SK-N-SH (cell line): ENCODE measurements around the gene PPP6R2. TPM values are rescaled to one million over a fixed set of nuclear protein-coding genes. Genes with fewer than 3 reads are reported as not detected.

Source experiments
- CTCF ChIA-PET: fragments of 300-600, 350-600 bp; formaldehyde crosslinking; extraction: SDS; loops from one replicate; lab custom pipeline; 2021; lab: Yijun Ruan, JAX
- POLR2A ChIA-PET: fragments of 350-600 bp; sonication (Branson Sonifier 250); formaldehyde crosslinking; extraction: SDS; loops from one replicate; lab custom pipeline; 2020; ENCODE audit warnings: antibody characterized with exemption, inconsistent platforms; lab: Yijun Ruan, JAX
- DNase-seq: peaks from one replicate; pipeline ENCODE4 v3.0.0; 2012
- H2AFZ ChIP-seq: fragments of 200-600 bp; sonication (generic); 2 replicates; pipeline ENCODE4 v1.8.1; 2016; ENCODE audit warnings: antibody characterized with exemption, mild to moderate bottlenecking, low read depth
- H3F3A ChIP-seq: fragments of 200-600 bp; sonication (generic); replicated peaks from 2 replicates; pipeline ENCODE3; 2016; ENCODE audit warnings: antibody characterized with exemption, mild to moderate bottlenecking; ENCODE audit not compliant: insufficient read depth
- H3K27ac ChIP-seq, 2 experiments: fragments of 200-500 bp in 1 of 2; fragments of 200-600 bp in 1 of 2; sonication (Bioruptor generic) in 1 of 2; sonication (generic), shearing (Covaris generic) in 1 of 2; 2 replicates each; pipeline versions ENCODE4 v1.5.1 to v1.6.1; 2014 to 2016; ENCODE audit warnings: low read depth in 2 of 2, inconsistent platforms in 1 of 2, low read length in 1 of 2, mild to moderate bottlenecking in 1 of 2, mixed read lengths in 1 of 2
- H3K27me3 ChIP-seq: fragments of 200-600 bp; sonication (generic), shearing (Covaris generic); 2 replicates; pipeline ENCODE4 v1.6.1; 2016; ENCODE audit warnings: mixed run types; ENCODE audit not compliant: insufficient read depth
- H3K36me3 ChIP-seq, 2 experiments: fragments of 200-500 bp in 1 of 2; fragments of 200-600 bp in 1 of 2; sonication (Bioruptor generic) in 1 of 2; sonication (generic) in 1 of 2; replicated peaks in 1 of 2; 2 replicates each; pipeline versions ENCODE3 to v1.5.1; 2014 to 2016; ENCODE audit warnings: low read length in 1 of 2, mild to moderate bottlenecking in 1 of 2; ENCODE audit not compliant: insufficient read depth in 2 of 2, control insufficient read depth in 1 of 2
- H3K4me1 ChIP-seq, 2 experiments: fragments of 200-500 bp in 1 of 2; fragments of 200-600 bp in 1 of 2; sonication (Bioruptor generic) in 1 of 2; sonication (generic), shearing (Covaris generic) in 1 of 2; 2 replicates each; pipeline versions ENCODE4 v1.5.1 to v1.6.1; 2014 to 2016; ENCODE audit warnings: low read depth in 1 of 2, low read length in 1 of 2, mixed run types in 1 of 2; ENCODE audit not compliant: insufficient read depth in 2 of 2, control insufficient read depth in 1 of 2
- H3K4me2 ChIP-seq: fragments of 200-600 bp; sonication (generic), shearing (Covaris generic); 2 replicates; pipeline ENCODE4 v1.6.1; 2017; ENCODE audit warnings: mixed run types
- H3K4me3 ChIP-seq, 2 experiments: fragments of 200-500 bp in 1 of 2; fragments of 200-600 bp in 1 of 2; sonication (Bioruptor generic) in 1 of 2; sonication (generic), shearing (Covaris generic) in 1 of 2; 2 replicates each; pipeline versions ENCODE4 v1.5.1 to v1.8.1; 2014 to 2016; ENCODE audit warnings: low read depth in 2 of 2, inconsistent platforms in 1 of 2, low read length in 1 of 2, mild to moderate bottlenecking in 1 of 2, mixed read lengths in 1 of 2, moderate library complexity in 1 of 2
- H3K79me2 ChIP-seq: fragments of 200-600 bp; sonication (generic); 2 replicates; pipeline ENCODE4 v1.8.1; 2017; ENCODE audit warnings: mild to moderate bottlenecking; ENCODE audit not compliant: insufficient read depth
- H3K9ac ChIP-seq: fragments of 200-600 bp; sonication (generic); 2 replicates; pipeline ENCODE4 v1.6.1; 2017; ENCODE audit warnings: mixed run types
- H3K9me2 ChIP-seq: fragments of 200-600 bp; sonication (generic); 2 replicates; pipeline ENCODE4 v1.6.1; 2017; ENCODE audit warnings: mixed run types
- H3K9me3 ChIP-seq: fragments of 200-600 bp; sonication (generic); 2 replicates; pipeline ENCODE4 v1.6.1; 2017; ENCODE audit warnings: mixed run types, mild to moderate bottlenecking, moderate library complexity
- H4K20me1 ChIP-seq: fragments of 200-600 bp; sonication (generic); 2 replicates; pipeline ENCODE4 v1.6.1; 2017; ENCODE audit warnings: mild to moderate bottlenecking, mixed run types; ENCODE audit not compliant: insufficient read depth
- CHD2 ChIP-seq: fragments of 150-350 bp; IDR thresholded peaks from 2 replicates; pipeline ENCODE4 v1.6.1; 2018; ENCODE audit warnings: low read length; ENCODE audit not compliant: partially characterized antibody
- ELF1 ChIP-seq: IDR thresholded peaks from 2 replicates; pipeline ENCODE4 v1.4.0; 2012
- FOSL2 ChIP-seq: IDR thresholded peaks from 2 replicates; pipeline ENCODE4 v1.4.0; 2012; ENCODE audit warnings: low read depth, mild to moderate bottlenecking, moderate library complexity, borderline replicate concordance
- FOXJ3 ChIP-seq: sonication (generic); formaldehyde crosslinking; IDR thresholded peaks from 2 replicates; pipeline ENCODE4 v1.5.1; 2020; ENCODE audit warnings: mild to moderate bottlenecking, missing genetic modification reagents
- GABPA ChIP-seq: IDR thresholded peaks from 2 replicates; pipeline ENCODE4 v1.4.0; 2012; ENCODE audit warnings: low read depth, mild to moderate bottlenecking
- GATA2 ChIP-seq: sonication (generic); formaldehyde crosslinking; IDR thresholded peaks from 2 replicates; pipeline ENCODE4 v1.5.0; 2020; ENCODE audit warnings: mild to moderate bottlenecking, missing genetic modification reagents
- MXI1 ChIP-seq: IDR thresholded peaks from 2 replicates; pipeline ENCODE4 v1.6.1; 2012; ENCODE audit warnings: mild to moderate bottlenecking, low read depth, low read length, improper control_type of control experiment
- NFIC ChIP-seq: IDR thresholded peaks from 2 replicates; pipeline ENCODE4 v1.4.0; 2012; ENCODE audit warnings: borderline replicate concordance
- NRF1 ChIP-seq: IDR thresholded peaks from 2 replicates; pipeline ENCODE4 v1.6.1; 2012; ENCODE audit warnings: low read depth, mild to moderate bottlenecking, low read length
- RFX5 ChIP-seq: IDR thresholded peaks from 2 replicates; pipeline ENCODE4 v1.6.1; 2012; ENCODE audit warnings: mild to moderate bottlenecking, improper control_type of control experiment, low read length
- RXRA ChIP-seq: IDR thresholded peaks from 2 replicates; pipeline ENCODE4 v1.4.0; 2012; ENCODE audit warnings: low read depth, mild to moderate bottlenecking, borderline replicate concordance
- SMC3 ChIP-seq: IDR thresholded peaks from 2 replicates; pipeline ENCODE4 v1.6.1; 2012; ENCODE audit warnings: low read depth, low read length, improper control_type of control experiment
- TCF12 ChIP-seq: IDR thresholded peaks from 2 replicates; pipeline ENCODE4 v1.4.0; 2012
- TEAD4 ChIP-seq: IDR thresholded peaks from 2 replicates; pipeline ENCODE4 v1.4.0; 2012; ENCODE audit warnings: mild to moderate bottlenecking, borderline replicate concordance; ENCODE audit not compliant: insufficient read depth
- WGBS: methylation state at CpG from one replicate; pipeline ENCODE4 v1.1.6; 2017; ENCODE audit warnings: low lambda C conversion rate; 5-methylcytosine and 5-hydroxymethylcytosine counted together
- polyA plus RNA-seq, 3 experiments: library from polyadenylated mRNA; depleted of rRNA; stranded (reverse); fragments of >200 nt; gene quantifications; 2 replicates each; pipeline ENCODE4 v1.2.3, GENCODE V29; 2012
- TF ChIP-seq, protein P1 (sequence below): IDR thresholded peaks from 2 replicates; pipeline ENCODE4 v1.6.1; 2012; ENCODE audit warnings: mild to moderate bottlenecking, low read depth, low read length, moderate library complexity
- TF ChIP-seq, protein P2 (sequence below): IDR thresholded peaks from 2 replicates; pipeline ENCODE4 v1.4.0; 2012; ENCODE audit warnings: low read depth
- TF ChIP-seq, protein P3 (sequence below): IDR thresholded peaks from 2 replicates; pipeline ENCODE4 v1.4.0; 2012; ENCODE audit warnings: low read depth, borderline replicate concordance
- TF ChIP-seq, protein P4 (sequence below): fragments of 150-350 bp; IDR thresholded peaks from 2 replicates; pipeline ENCODE4 v1.6.1; 2017; ENCODE audit warnings: antibody characterized with exemption, low read length, low read depth, borderline replicate concordance
- TF ChIP-seq, protein P5 (sequence below): IDR thresholded peaks from 2 replicates; pipeline ENCODE4; 2012

The PPP6R2 gene
- polyA plus RNA-seq, 1 of the 3 experiments (the other 2 are of a cell fraction), result 45.7 TPM

DNA sequence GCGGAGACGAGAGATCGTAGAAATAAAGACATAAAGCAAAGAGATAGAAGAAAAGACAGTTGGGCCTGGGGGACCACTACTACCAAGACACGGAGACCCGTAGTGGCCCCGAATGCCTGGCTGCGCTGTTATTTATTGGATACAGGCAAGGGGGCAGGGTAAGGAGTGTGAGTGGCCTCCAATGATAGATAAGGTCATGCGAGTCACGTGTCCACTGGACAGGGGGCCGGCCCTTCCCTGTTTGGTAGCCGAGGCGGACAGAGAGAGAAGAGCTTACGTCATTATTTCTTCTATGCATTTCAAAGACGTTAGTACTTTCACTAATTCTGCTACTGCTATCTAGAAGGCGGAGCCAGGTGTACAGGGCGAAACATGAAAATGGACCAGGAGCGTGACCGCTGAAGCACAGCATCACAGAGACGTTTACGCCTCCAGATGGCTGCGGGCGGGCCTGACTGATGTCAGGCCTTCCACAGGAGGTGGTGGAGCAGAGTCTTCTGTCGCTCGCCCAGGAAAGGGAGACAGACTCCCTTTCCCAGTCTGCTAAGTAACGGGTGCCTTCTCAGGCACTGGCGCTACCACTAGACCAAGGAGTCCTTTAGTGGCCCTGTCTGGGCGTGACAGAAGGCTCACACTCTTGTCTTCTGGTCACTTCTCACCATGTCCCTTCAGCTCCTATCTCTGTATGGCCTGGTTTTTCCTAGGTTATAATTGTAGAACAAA lies 24.8 kb downstream of the PPP6R2 start:
- no peaks in the 10 kb centered on the region for H3K9me2 ChIP-seq
- H3K4me3 ChIP-seq, result no peak overlapping the region
- no peak overlapping the region for H3K4me2 ChIP-seq
- H3K4me1 ChIP-seq, result no peaks in the 10 kb centered on the region; a peak in 1 of 4 replicates
- no peaks in the 10 kb centered on the region for H3K9me3 ChIP-seq
- WGBS, result 98% methylated on average over 27 of the region's 27 CpGs
- peaks cover 37% of the 10 kb centered on the region for H4K20me1 ChIP-seq
- H2AFZ ChIP-seq, result no peak overlapping the region
- H3K27me3 ChIP-seq, result no peaks in the 10 kb centered on the region
- peaks cover 9% of the 10 kb centered on the region for H3F3A ChIP-seq
- H3K9ac ChIP-seq, result no peak overlapping the region
- peaks cover 0 to 27% of the 10 kb centered on the region in 2 experiments for H3K36me3 ChIP-seq
- peaks cover 75% of the 10 kb centered on the region for H3K79me2 ChIP-seq
- DNase-seq, result no peak
- CTCF ChIA-PET, result interaction anchor here (1.5 kb wide), 1 partner anchor 17 kb away, joined by 3 read pairs; no protein-coding TSS in a partner anchor
- TF ChIP-seq FOXJ3 (CRISPR knock-in tag) (no peak), GATA2 (CRISPR knock-in tag) (no peak), MXI1 (no peak), FOSL2 (no peak), NFIC (no peak), GABPA (no peak), ELF1 (no peak), SMC3 (no peak), NRF1 (no peak), CHD2 (no peak), RXRA (no peak), TCF12 (no peak), RFX5 (no peak), TEAD4 (no peak)
- TF ChIP-seq, protein P1, sequence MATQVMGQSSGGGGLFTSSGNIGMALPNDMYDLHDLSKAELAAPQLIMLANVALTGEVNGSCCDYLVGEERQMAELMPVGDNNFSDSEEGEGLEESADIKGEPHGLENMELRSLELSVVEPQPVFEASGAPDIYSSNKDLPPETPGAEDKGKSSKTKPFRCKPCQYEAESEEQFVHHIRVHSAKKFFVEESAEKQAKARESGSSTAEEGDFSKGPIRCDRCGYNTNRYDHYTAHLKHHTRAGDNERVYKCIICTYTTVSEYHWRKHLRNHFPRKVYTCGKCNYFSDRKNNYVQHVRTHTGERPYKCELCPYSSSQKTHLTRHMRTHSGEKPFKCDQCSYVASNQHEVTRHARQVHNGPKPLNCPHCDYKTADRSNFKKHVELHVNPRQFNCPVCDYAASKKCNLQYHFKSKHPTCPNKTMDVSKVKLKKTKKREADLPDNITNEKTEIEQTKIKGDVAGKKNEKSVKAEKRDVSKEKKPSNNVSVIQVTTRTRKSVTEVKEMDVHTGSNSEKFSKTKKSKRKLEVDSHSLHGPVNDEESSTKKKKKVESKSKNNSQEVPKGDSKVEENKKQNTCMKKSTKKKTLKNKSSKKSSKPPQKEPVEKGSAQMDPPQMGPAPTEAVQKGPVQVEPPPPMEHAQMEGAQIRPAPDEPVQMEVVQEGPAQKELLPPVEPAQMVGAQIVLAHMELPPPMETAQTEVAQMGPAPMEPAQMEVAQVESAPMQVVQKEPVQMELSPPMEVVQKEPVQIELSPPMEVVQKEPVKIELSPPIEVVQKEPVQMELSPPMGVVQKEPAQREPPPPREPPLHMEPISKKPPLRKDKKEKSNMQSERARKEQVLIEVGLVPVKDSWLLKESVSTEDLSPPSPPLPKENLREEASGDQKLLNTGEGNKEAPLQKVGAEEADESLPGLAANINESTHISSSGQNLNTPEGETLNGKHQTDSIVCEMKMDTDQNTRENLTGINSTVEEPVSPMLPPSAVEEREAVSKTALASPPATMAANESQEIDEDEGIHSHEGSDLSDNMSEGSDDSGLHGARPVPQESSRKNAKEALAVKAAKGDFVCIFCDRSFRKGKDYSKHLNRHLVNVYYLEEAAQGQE, result no peak
- TF ChIP-seq, protein P2, sequence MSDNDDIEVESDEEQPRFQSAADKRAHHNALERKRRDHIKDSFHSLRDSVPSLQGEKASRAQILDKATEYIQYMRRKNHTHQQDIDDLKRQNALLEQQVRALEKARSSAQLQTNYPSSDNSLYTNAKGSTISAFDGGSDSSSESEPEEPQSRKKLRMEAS, result no peak
- TF ChIP-seq, protein P3, sequence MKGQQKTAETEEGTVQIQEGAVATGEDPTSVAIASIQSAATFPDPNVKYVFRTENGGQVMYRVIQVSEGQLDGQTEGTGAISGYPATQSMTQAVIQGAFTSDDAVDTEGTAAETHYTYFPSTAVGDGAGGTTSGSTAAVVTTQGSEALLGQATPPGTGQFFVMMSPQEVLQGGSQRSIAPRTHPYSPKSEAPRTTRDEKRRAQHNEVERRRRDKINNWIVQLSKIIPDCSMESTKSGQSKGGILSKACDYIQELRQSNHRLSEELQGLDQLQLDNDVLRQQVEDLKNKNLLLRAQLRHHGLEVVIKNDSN, result no peak
- TF ChIP-seq, protein P4, sequence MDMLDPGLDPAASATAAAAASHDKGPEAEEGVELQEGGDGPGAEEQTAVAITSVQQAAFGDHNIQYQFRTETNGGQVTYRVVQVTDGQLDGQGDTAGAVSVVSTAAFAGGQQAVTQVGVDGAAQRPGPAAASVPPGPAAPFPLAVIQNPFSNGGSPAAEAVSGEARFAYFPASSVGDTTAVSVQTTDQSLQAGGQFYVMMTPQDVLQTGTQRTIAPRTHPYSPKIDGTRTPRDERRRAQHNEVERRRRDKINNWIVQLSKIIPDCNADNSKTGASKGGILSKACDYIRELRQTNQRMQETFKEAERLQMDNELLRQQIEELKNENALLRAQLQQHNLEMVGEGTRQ, result no peak
- TF ChIP-seq, protein P5, sequence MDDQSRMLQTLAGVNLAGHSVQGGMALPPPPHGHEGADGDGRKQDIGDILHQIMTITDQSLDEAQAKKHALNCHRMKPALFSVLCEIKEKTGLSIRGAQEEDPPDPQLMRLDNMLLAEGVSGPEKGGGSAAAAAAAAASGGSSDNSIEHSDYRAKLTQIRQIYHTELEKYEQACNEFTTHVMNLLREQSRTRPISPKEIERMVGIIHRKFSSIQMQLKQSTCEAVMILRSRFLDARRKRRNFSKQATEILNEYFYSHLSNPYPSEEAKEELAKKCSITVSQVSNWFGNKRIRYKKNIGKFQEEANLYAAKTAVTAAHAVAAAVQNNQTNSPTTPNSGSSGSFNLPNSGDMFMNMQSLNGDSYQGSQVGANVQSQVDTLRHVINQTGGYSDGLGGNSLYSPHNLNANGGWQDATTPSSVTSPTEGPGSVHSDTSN, result no peak
- TF ChIP-seq, all 33 proteins: peak for 0
- POLR2A ChIA-PET, result no interaction called here
- H3K27ac ChIP-seq, result no peak overlapping the region
